Measurements from ENCODE around the gene SNRPA.
A peak's percentile ranks its signal among the peaks of the same experiment; 100 is the strongest.
"Not testable (repeated sequence)": the region's sequence is repeated elsewhere in the genome, so short reads cannot be mapped to it uniquely, and the experiment has no call there.

SNRPA gene

DNA sequence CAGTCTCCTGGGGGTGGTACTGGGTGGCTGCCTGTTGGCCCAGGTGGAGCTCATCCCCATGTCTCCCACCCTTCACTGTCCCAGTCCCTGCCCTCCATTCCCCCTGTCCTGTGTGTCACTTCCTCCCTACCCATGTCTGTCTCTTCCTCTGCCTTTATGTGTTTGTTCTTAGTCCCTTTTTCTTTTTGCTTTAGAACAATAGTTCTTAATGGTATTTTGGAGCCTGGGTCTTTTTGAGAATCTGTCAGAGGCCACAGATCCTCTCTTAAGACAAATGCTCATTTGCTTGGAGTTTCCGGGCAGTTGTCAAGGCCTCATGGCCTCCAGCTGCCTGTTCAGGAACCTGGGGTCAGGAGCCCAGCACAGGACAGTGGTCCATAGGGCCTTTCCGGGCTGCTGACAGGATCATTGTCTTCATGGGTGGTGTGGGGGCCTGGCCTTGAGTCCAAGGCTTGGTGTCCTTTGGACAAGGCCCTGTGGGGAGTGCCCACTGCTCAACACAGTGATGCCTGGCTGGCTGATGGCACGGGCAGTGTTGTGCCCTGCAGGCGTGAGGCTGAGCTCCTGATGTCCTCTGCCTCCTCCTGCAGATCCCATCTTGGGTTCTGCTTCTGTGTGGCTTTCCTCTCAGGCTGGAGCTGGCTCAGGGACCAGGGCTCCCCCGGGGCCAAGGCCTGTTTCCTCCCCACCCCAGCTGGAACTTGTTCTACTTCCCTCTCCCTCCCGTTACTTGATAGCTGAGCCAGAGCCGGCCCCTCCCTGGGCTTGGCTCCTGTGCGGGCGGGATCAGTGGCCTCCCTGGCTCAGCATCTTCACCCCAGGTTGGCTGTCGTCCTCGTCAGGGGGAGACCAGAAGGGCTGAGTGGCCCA is 51.5 kb downstream of the SNRPA start:
- no peak for DNase-seq

DNA sequence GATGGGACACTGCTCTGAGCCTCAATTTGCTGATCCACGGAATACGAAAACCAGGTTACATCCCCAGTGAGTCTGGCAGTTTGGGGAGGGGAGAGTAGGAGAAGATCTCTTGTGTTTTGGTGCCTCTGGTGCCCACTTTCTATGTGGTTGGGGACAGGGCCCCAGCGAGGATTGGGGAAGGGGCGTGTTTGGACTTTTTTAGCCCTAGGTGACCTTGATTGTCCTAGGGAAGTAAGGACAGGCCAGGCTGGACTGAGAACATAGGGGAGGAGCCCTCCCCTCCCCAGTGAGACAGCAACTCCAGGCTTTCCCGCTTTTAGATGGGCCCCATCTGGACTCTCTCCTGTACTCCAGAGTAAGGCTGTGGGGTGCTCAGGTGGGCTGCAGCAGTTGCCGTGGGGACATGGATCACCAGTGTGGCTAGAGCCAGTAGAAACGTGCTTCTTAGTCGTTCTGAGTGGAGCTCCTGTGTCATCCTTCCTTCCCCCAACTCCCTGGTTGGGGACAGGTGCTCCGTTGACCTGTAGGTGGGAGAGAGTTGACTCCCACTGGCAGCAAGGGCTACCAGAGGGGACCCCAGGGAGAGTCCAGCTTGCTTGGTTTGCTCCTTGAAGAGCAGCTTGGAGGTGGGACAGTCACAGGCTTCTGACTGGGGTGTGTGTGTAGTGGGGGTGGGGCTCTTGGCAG is 52.3 kb downstream of the SNRPA start:
- DNase-seq = no peak

DNA sequence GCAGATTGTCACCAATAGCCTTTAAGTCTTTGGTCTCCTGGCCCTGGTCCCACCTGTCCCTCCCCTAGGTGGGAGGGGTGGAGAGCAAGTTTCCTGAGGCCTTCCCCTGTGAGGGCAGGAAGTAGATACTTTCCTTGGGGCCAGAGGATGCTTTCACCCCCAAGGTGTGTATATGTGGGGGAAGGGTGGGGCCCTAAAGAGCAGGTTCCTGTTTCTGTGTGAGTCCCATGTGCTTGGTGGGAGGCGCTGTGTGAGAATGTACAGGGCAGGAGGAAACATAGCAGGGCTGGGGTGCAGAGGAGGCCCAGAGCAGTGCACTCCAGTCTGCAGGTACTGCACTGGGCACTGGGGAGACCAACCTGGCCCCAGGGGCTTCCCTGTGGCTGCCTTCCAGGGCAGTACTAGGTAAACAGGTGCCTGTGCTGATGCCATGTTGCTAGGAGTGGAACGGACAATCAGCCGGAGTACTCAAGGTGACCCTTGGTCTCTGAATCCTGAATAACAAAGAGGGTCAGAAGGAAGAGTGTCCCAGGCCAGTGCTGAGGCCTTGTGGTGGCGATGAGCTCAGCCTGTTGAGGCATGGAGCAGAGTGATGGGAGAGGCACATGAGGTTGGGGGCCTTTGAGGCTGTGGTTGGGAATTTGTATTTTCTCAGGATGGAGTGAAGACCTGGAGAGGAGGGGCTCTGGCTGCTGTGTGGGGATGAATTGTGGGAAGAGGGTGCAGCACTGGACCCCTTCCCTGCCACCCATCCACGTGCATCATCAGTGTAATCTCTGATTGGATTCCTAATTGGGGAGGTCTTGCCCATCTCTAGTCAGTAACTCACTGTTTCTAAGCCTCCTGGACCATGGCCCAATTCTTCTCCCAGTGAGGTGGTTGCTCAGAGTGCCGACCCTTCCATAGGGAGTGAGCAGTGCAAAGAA is 53.1 kb downstream of the SNRPA start:
- peak; percentile 87 for DNase-seq

DNA sequence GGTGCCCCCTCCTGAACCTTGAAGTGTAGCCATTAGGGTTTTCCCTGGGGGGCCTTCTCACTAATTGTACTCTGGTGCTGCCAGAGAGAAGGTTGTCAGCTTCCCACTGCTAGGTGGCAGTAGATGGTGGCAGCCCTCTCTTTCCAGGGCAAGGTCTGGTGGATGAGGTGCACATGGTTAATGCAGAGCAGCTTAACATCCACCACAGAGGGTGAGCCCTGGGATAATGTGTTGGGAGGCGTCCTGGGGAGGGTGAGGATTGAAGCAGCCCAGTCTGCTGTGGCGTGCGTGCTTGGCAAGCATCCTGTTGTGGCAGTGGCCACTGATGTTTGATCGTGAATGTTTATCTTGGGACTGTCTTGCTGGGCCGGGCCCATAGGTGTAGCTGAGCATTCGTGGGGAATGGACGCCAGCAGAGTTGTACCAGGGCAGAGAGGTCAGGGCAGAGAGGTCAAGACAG is 53.8 kb downstream of the SNRPA start:
- DNase-seq = no peak

DNA sequence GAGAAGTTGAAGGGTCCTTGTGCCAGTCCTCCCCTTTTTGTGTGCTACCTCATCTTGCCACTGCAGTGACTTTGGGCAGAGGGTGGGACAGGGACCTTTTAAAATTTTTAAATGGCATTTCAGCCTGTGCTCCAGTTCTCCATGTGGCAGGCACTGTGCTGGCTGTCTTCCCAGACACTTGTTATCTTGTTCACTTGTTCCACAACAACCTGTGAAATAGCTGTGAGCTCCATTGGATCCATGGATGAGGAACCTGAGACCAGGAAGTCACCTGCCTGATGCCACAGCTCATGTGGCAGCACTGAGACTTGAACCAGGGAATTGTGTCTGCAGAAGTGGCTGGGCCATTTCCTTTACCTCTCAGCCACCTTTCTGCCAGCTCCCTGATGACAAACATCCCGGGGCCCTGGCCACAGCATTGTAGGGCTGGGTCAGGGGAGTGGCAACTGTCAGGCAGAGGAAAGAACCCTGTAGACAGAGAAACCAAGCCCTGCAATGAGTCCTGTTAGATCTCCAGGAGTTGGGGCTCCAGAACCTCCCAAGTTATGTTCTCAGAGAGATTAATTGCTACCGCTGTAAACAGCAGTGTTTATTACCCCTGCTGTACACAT is 54.4 kb downstream of the SNRPA start:
- peak; percentile 68 for DNase-seq

DNA sequence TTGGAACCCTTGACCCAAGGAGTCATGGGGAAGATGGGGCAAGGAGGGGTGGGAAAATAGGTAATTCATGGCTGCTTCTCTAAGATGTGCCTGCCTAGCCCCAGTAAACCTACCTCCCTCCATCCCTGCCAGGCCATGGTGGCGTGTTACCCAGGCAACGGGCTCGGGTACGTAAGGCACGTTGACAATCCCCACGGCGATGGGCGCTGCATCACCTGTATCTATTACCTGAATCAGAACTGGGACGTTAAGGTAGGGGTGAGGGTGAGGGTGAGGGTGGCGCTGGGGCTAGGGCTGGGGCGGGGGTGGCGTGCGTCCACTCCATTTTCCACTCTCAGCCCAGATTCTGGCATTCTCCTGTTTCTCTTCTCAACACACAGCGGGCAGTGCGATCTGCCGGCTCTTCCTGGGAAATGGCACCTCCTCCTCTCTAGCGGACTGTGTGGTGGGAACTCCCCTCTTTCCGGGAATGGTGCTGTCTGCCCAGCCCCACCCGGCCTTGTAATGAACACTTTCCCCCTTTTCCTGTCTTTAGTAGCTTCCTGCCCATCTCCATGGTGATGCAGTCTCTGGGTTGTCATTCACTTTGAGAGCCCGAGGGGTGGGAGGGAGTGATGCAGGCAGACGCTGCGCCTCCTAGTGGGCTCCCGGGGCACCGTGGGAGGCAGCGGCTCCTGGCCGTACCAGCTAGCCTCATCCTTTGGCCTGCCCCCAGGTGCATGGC is 55.6 kb downstream of the SNRPA start:
- DNase-seq = peak; percentile 90

DNA sequence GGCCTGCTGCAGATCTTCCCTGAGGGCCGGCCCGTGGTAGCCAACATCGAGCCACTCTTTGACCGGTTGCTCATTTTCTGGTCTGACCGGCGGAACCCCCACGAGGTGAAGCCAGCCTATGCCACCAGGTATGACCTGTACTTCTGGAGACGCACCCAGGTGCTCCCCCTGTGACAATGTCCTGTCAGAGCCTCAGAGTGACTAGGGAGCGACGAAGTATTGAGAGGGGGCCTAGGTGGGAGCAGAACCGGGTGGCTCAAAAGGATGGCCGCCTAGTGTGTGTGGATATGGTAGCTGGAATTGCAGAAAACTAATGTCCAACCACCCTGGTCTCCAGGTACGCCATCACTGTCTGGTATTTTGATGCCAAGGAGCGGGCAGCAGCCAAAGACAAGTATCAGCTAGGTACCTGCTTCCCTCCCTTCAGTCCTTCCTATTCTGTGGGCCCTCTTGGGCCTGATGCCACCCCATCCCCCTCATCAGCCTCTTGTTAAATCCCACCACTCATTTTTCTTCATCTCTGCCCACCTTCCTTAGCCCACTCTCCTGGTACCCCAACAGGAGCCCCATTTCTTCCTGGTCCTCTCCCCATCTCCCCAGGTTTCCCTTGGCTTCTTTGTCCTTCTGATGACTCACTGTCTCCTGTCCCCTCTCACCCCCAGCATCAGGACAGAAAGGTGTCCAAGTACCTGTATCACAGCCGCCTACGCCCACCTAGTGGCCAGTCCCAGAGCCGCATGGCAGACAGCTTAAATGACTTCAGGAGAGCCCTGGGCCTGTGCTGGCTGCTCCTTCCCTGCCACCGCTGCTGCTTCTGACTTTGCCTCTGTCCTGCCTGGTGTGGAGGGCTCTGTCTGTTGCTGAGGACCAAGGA is 56.4 kb downstream of the SNRPA start:
- no peak for DNase-seq

DNA sequence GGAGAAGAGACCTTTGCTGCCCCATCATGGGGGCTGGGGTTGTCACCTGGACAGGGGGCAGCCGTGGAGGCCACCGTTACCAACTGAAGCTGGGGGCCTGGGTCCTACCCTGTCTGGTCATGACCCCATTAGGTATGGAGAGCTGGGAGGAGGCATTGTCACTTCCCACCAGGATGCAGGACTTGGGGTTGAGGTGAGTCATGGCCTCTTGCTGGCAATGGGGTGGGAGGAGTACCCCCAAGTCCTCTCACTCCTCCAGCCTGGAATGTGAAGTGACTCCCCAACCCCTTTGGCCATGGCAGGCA is 57.0 kb downstream of the SNRPA start:
- no peak for DNase-seq

DNA sequence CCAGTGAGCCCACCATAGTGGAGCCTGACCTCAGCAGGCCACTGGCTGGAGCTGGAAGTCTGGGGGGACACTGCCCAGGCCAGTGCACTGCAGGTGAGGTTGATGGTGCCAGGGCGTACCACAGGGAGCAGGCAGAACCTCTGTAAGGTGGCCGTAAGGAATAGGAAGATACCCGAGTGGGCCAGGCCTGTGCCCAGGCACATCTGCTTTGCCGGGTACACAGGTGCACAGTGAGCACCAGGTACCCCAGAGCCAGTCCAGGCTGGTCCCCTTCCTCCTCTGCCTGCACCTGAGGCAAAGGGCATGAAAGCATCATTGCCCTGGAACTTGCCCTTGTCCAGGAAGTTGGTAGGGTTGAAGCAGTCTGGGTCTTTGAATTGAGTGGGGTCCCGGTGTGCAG is 57.5 kb downstream of the SNRPA start:
- DNase-seq = no peak

DNA sequence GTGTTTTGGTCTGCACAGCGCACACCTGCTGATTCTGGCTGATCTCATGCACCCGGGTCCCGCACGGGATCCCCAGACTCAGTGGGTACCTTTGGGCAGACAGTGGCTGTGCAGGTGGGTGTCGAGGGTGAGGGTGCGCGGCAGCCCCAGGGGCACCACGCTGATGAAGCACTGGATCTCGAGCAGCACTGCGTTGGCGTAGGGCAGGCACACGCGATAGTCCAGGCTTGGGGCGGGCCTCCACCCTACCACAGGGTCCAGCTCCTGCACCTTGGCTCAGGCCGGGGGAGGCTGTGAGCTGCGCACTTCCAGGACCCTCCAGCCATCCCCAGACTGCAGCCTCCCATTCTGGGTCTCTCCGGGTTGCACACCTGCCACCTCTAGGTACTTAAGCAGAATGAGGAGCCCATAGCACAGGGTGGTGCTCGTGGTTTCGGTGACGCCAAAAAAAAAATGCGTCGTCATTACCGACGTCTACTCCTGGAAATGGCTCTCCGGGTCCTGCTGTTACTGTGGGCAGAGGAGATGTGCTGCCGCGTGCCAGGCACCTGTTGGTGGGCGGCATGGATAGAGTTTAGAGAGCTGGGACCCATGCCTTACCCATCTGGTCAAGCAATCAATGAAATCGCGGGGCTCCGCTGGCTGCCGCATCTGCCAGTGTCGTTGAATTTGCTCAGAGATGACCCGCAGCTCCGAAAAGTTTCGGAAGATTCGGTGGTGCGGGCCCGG is 58.5 kb downstream of the SNRPA start:
- no peak for DNase-seq

DNA sequence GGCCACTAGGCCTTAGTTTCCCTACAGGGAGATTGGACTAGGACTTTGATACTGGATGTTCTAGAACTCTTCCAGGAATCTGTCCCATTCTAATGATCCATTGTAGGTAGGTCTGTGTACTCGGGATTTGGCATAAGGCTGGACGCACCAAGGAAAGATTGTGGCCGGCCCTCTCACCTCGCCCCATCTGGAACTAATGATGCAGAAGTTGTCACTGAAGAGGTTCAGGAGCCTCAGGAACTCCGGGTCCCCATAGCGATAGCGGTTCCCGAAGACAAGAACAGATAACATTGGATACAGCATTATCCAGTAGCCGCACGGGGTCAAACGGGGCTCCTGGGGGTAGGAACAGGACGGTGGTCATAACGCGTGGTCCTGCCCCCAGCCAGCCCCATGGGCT is 59.2 kb downstream of the SNRPA start:
- DNase-seq = no peak

DNA sequence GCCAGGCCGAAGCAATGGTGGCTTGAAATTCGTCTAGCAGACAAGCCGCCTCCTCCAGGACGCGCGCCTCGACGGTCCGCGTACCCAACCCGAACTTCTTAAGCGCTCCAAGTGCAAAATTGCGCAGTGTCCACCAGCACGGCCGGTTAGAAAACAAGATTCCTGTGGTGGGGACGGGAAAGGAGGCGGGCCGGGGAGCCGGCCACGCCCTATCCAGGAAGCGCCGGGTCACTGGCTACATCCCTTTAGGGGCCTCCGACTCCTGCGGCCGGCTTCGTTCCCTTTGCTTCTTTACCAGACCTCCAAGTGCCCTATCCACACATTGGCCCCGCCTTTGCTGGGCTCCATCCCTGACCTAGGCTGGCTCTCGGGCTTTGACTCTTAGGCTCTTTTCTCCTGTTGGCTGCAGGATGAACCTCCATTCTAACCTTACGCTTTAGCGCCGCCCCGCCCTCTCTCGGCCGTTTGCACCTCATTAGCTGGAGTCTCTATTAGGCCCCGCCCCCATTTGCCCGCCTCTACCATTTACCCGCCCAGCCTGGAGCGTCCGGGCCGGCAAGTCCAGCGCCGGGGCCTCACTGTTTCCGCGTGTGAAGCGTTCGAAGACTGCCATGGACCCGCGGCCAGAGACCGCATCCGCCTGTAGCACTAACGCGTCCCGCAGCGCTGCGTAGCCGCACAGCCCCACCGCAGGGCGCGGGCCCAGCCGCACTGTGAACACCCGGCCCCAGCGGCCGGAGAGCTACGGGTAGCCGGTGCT is 59.8 kb downstream of the SNRPA start:
- DNase-seq = peak; percentile 46

DNA sequence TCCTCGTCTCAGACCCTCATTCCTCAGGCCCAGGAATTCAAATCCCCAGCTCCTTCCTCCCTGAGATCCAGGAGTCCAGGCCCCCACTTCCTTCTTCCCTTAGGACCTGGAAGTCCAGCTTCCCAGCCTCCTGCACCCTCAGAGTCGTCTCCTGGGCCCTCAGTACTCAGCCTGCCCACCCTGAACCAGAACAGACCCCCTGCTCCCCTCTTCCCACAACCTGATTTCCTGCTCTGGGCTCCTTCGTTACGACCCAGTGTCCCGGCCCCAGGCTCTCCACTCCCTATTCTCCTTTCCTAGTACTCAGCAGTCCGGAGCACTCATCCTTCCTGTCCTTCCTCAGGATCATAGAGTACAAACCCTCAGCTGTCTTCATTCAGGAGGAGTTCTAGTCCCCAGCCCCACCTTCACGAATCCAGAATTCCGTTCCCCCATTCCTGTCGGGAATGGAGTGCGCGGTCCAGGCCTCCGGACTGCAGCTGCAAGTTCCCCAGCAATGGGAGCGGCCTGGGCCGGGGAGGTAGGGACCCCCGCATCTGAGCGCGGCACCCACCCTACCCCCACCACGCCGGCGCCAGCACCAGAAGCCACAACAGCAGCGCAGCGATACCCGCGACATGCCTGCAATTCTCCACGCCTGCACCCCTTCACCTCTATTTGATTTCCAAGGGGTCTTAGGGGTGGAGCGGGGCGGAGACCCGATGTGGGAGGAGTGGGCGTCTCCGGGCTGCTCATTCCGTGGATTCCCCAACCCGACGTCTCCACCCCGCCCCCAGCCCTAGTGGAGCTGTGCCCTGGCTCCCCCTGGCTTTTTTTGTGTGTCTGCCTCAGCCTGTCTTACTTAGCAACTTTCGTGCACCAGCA is 60.7 kb downstream of the SNRPA start:
- no peak for DNase-seq

DNA sequence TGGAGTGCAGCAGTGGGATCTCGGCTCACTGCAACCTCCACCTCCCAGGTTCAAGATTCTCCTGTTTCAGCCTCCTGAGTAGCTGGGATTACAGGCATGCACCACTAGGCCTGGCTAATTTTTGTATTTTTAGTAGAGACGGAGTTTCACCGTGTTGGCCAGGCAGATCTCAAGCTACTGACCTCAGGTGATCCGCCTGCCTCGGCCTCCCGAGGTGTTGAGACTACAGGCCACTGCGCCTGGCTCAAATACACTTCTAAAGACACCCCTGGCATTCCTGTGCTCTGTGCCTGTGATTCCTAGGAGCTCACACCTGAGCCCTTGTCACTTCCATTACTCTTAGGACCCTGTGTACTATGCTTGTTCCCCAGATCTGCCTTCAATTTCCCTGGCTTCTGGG is 61.6 kb downstream of the SNRPA start:
- not testable (repeated sequence) for DNase-seq

DNA sequence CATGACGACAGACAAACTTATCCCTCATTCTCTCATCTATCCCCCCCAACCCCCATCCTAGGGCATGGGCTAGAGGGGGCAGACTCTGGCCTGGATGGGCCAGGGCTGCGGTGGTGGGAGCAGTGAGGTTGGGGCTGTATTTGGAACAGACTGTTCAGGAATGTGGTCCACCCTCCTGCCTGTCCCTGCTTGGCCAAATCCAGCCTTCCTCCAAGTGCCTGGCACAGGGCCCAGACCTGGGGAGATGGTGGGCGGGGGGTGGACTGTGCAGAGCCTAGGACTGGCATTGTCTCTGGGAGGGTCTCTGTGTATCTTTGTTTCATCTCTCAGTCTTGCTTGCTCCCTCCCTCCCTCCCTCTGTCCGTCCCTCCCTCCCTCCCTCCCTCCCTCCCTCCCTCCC is 62.2 kb downstream of the SNRPA start:
- DNase-seq = no peak

All from CD4-positive, alpha-beta T cell treated with Interleukin-4 for 4 hours (primary cell).